Endothelial cell of umbilical vein (primary cell): Measurements from ENCODE around the gene SEMA4G. TPM values are rescaled to one million over a fixed set of nuclear protein-coding genes. Genes with fewer than 3 reads are reported as not detected.

Experiments used
- BruUV-seq: library from RNA; stranded (reverse); fragments of 400-500 nt; replicated peaks from 2 replicates; lab custom pipeline; 2021; lab: Mats Ljungman, UMichigan
- CTCF ChIA-PET: fragments of 300-600, 350-600 bp; sonication (Branson Sonifier 250); formaldehyde crosslinking; loops from one replicate; lab custom pipeline; 2021; ENCODE audit warnings: antibody characterized with exemption, inconsistent platforms; lab: Charles Lee
- POLR2A ChIA-PET: fragments of 300-600, 350-600 bp; sonication (Branson Sonifier 250); formaldehyde crosslinking; loops from one replicate; lab custom pipeline; 2021; ENCODE audit warnings: antibody characterized with exemption, inconsistent platforms; lab: Charles Lee
- DNase-seq: peaks from one replicate; pipeline ENCODE4 v3.0.0-alpha.2; 2011; ENCODE audit warnings: low read depth, low spot score
- FAIRE-seq: peaks from 2 replicates; lab custom pipeline; 2011; peaks lifted over from hg19 to GRCh38; lab: Jason Lieb, UNC
- H2AFZ ChIP-seq: 2 replicates; pipeline ENCODE4 v1.6.0; 2012; ENCODE audit warnings: low read depth, low read length, control low read depth, inconsistent platforms
- H3K27ac ChIP-seq: 2 replicates; pipeline ENCODE4 v1.5.1; 2011; ENCODE audit warnings: low read depth, mild to moderate bottlenecking, control low read depth, low read length, moderate library complexity; ENCODE audit not compliant: insufficient read depth
- H3K27me3 ChIP-seq, 2 experiments: 2 replicates each; pipeline versions ENCODE4 v1.6.0 to v1.6.1; 2011; ENCODE audit warnings: low read length in 2 of 2, mixed read lengths in 1 of 2; ENCODE audit not compliant: control insufficient read depth in 2 of 2, insufficient read depth in 2 of 2
- H3K36me3 ChIP-seq, 2 experiments: 2 replicates in 1 of 2; 3 replicates in 1 of 2; pipeline ENCODE4 v1.5.1; 2011; ENCODE audit warnings: low read length in 2 of 2, mild to moderate bottlenecking in 1 of 2, moderate library complexity in 1 of 2; ENCODE audit not compliant: control insufficient read depth in 2 of 2, insufficient read depth in 2 of 2; ENCODE audit errors: extremely low read depth in 1 of 2
- H3K4me1 ChIP-seq: 3 replicates; pipeline ENCODE4 v1.5.1; 2011; ENCODE audit warnings: mild to moderate bottlenecking, low read length; ENCODE audit not compliant: control insufficient read depth, insufficient read depth; ENCODE audit errors: extremely low read depth
- H3K4me2 ChIP-seq: 2 replicates; pipeline ENCODE4 v1.6.1; 2011; ENCODE audit warnings: low read length, control low read depth, mixed read lengths; ENCODE audit not compliant: insufficient read depth
- H3K4me3 ChIP-seq, 3 experiments: fragments of 200-600 bp in 1 of 3; sonication (generic), shearing (Covaris generic) in 1 of 3; replicated peaks in 1 of 3; 2 replicates each; pipeline ENCODE4 v1.5.1; 2011 to 2016; ENCODE audit warnings: control low read depth in 3 of 3, low read length in 3 of 3, mild to moderate bottlenecking in 2 of 3, inconsistent platforms in 1 of 3, low read depth in 1 of 3, moderate library complexity in 1 of 3; ENCODE audit not compliant: insufficient read depth in 1 of 3
- H3K79me2 ChIP-seq: 2 replicates; pipeline ENCODE4 v1.6.0; 2012; ENCODE audit warnings: low read length, inconsistent platforms; ENCODE audit not compliant: control insufficient read depth, insufficient read depth
- H3K9ac ChIP-seq: replicated peaks from 2 replicates; pipeline ENCODE3; 2011; ENCODE audit warnings: low read length, control low read depth; ENCODE audit not compliant: insufficient read depth; ENCODE audit errors: extremely low read depth
- H3K9me1 ChIP-seq: replicated peaks from 3 replicates; pipeline ENCODE4 v1.6.0; 2011; ENCODE audit warnings: mild to moderate bottlenecking, low read length; ENCODE audit not compliant: control insufficient read depth, insufficient read depth; ENCODE audit errors: extremely low read depth
- H3K9me3 ChIP-seq: replicated peaks from 2 replicates; pipeline ENCODE4 v1.5.1; 2012; ENCODE audit warnings: low read length, inconsistent platforms; ENCODE audit not compliant: control insufficient read depth, insufficient read depth
- H4K20me1 ChIP-seq: replicated peaks from 2 replicates; pipeline ENCODE3; 2011; ENCODE audit warnings: mild to moderate bottlenecking, low read length; ENCODE audit not compliant: control insufficient read depth, insufficient read depth; ENCODE audit errors: extremely low read depth
- CTCF ChIP-seq, 2 donors: IDR thresholded peaks; 1 replicate in 1 of 2; 2 replicates in 1 of 2; pipeline ENCODE4 v1.5.1; 2011; ENCODE audit warnings: low read length in 2 of 2, mild to moderate bottlenecking in 2 of 2, moderate library complexity in 2 of 2, control low read depth in 1 of 2, inconsistent platforms in 1 of 2, low read depth in 1 of 2; ENCODE audit not compliant: insufficient read depth in 1 of 2; ENCODE audit errors: extremely low read depth in 1 of 2
- GATA2 ChIP-seq: IDR thresholded peaks from 2 replicates; pipeline ENCODE4 v1.7.0; 2011; ENCODE audit warnings: low read depth, mild to moderate bottlenecking, moderate library complexity, mixed read lengths, low read length; ENCODE audit not compliant: insufficient read length, insufficient read depth
- dilution Hi-C: fragments of 300-500 bp; cut with MboI; formaldehyde crosslinking; loops from one replicate; pipeline ENCODE4 v1.15.0; 2019; ENCODE audit warnings: low sequenced_read_pairs; ENCODE audit not compliant: extremely low pct_ligation_motif_present
- intact Hi-C: fragments of 100-400 bp; cut with micrococcal nuclease; formaldehyde crosslinking; loops from one replicate; pipeline ENCODE4 v1.10.0; 2022
- polyA plus RNA-seq, 4 experiments: library from polyadenylated mRNA; depleted of rRNA in 3 of 4; stranded (reverse) in 3 of 4; unstranded in 1 of 4; fragments of >200 nt; gene quantifications; 2 replicates each; pipeline versions ENCODE4 v1.2.1 to v1.2.3, GENCODE V29; 2011 to 2012; ENCODE audit warnings: missing spikeins in 1 of 4
- total RNA-seq: library from RNA; stranded (reverse); gene quantifications from 2 replicates; pipeline ENCODE4 v1.2.3, GENCODE V29; 2021

Gene SEMA4G
- total and polyA plus RNA-seq, 2 donors (not counting 3 experiments of a cell fraction or from before 2014, with no cell fraction given): 6.0 to 10.4 TPM

- Histone ChIP-seq H4K20me1 (no peaks in the 10 kb centered on the region), H3K9me3 (no peaks in the 10 kb centered on the region), H3K79me2 (no peaks in the 10 kb centered on the region), H3K4me2 (no peak overlapping the region), H3K4me1 (peaks cover 13% of the 10 kb centered on the region), H3K9me1 (no peaks in the 10 kb centered on the region), H2AFZ (no peak overlapping the region), H3K9ac (no peak overlapping the region), H3K4me3 (no peak overlapping the region), H3K27ac (no peak overlapping the region), H3K36me3 (peaks cover 2 to 4% of the 10 kb centered on the region in 2 experiments), H3K27me3 (no peaks in the 10 kb centered on the region)
- ChIA-PET POLR2A (interaction anchor here (1.4 kb wide), 1 partner anchor 12 kb away, joined by 3 read pairs; the partner anchor contains the start of gene LZTS2), CTCF (interaction anchor here (0.6 to 8.8 kb wide), 9 partner anchors 10 to 493 kb away, joined by 3 to 92 read pairs (median 5); partner anchors contain the start of gene LZTS2)
- dilution Hi-C loops: no loop called here
- BruUV-seq: no TSS peak
- FAIRE-seq (no peak), DNase-seq (no peak)
- intact Hi-C loops: loop anchor here (5.0 to 10.0 kb wide), 2 partner anchors 97 to 339 kb away; partner anchors contain the start of gene SLF2
- no peak for TF ChIP-seq GATA2
- TF ChIP-seq CTCF (IDR thresholded peaks at IDR 0.05; ENCODE audit: extremely low read depth in 1 of 2, insufficient read depth in 1 of 2, low read depth in 1 of 2, low read length in 2 of 2): peak; percentile 28 to 51
These were observed 42.5 kb downstream of the SEMA4G start for GRCh38 chr10:101011517-101012423.
